GM12875 (cell line): Measurements from ENCODE around the gene CLEC16A.

Source experiments
- H3K4me3 ChIP-seq: one replicate; pipeline ENCODE4 v1.5.1; 2011; ENCODE audit warnings: low read depth, low read length, control low read depth
- CTCF ChIP-seq: IDR thresholded peaks from 2 replicates; pipeline ENCODE4 v1.5.1; 2011; ENCODE audit warnings: low read depth, mild to moderate bottlenecking, control low read depth, inconsistent platforms, low read length, moderate library complexity, borderline replicate concordance; ENCODE audit not compliant: insufficient read depth

The CLEC16A gene

GRCh38 chr16:11139326-11140097 lies 195.1 kb downstream of the CLEC16A start:
- TF ChIP-seq CTCF, result no peak
- H3K4me3 ChIP-seq, result no peak overlapping the region

- no peak overlapping the region for H3K4me3 ChIP-seq
- no peak for TF ChIP-seq CTCF
Observed at GRCh38 chr16:11140098-11140375, 195.7 kb downstream of the CLEC16A start.

GRCh38 chr16:11140466-11140865 lies 196.1 kb downstream of the CLEC16A start:
- TF ChIP-seq CTCF, result no peak
- no peak overlapping the region for H3K4me3 ChIP-seq

GRCh38 chr16:11140867-11141266 lies 196.5 kb downstream of the CLEC16A start:
- H3K4me3 ChIP-seq, result no peak overlapping the region
- no peak for TF ChIP-seq CTCF

GRCh38 chr16:11141409-11142260 lies 197.3 kb downstream of the CLEC16A start:
- no peak overlapping the region for H3K4me3 ChIP-seq
- TF ChIP-seq CTCF, result no peak

GRCh38 chr16:11142261-11142630 lies 197.9 kb downstream of the CLEC16A start:
- no peak for TF ChIP-seq CTCF

GRCh38 chr16:11142951-11143350 lies 198.6 kb downstream of the CLEC16A start:
- H3K4me3 ChIP-seq, result no peak overlapping the region
- TF ChIP-seq CTCF, result no peak

More at GRCh38 chr16:11142261-11142630, 197.9 kb downstream of the CLEC16A start:
- no peak overlapping the region for H3K4me3 ChIP-seq
